ENCODE measurements around the gene ZNF280C. TPM values are rescaled to one million over a fixed set of nuclear protein-coding genes. Genes with fewer than 3 reads are reported as not detected.
A peak's percentile ranks its signal among the peaks of the same experiment; 100 is the strongest.

The ZNF280C gene
- 10 to 100 TPM in 2 of 5 donors, 1 to 10 TPM in 3; 1.2 to 17.5 (median 5.7) TPM for total RNA-seq
- 1 to 10 TPM in 1 of 3 donors, under 1 TPM in 2; 0.61 to 1.1 (median 0.81) TPM for polyA plus RNA-seq
- long read RNA-seq, donor 1: 0 reads
- long read RNA-seq, donor 2, full-length matches to known transcripts: 1 of 1 reads
- long read RNA-seq, donor 2, partial matches to known transcripts: 0 of 1 reads
- long read RNA-seq, donor 2, other reads (novel, unspliced or antisense): 0 of 1 reads
- long read RNA-seq, donor 3: 0 reads
- long read RNA-seq, donor 4: 0 reads
- long read RNA-seq, donor 5: 0 reads
- long read RNA-seq, donor 6, full-length matches to known transcripts: 2 of 2 reads
- long read RNA-seq, donor 6, partial matches to known transcripts: 0 of 2 reads
- long read RNA-seq, donor 6, other reads (novel, unspliced or antisense): 0 of 2 reads
- long read RNA-seq, donor 7: 0 reads
- long read RNA-seq, donor 8, full-length matches to known transcripts: 1 of 1 reads
- long read RNA-seq, donor 8, partial matches to known transcripts: 0 of 1 reads
- long read RNA-seq, donor 8, other reads (novel, unspliced or antisense): 0 of 1 reads
- long read RNA-seq, donor 9, full-length matches to known transcripts: 1 of 1 reads
- long read RNA-seq, donor 9, partial matches to known transcripts: 0 of 1 reads
- long read RNA-seq, donor 9, other reads (novel, unspliced or antisense): 0 of 1 reads
- long read RNA-seq, donor 10, full-length matches to known transcripts: 1 of 1 reads
- long read RNA-seq, donor 10, partial matches to known transcripts: 0 of 1 reads
- long read RNA-seq, donor 10, other reads (novel, unspliced or antisense): 0 of 1 reads

- H3K9me3 ChIP-seq: no peaks in the 10 kb centered on the region
- peaks cover 0 to 8% (median 4%) of the 10 kb centered on the region in 4 donors for H3K4me1 ChIP-seq
- 2 to 48% (median 20%) methylated on average over 20 to 59 of the region's 59 CpGs for WGBS, 5 donors
- peak; percentile 89 to 96 for DNase-seq
- peak within 1 kb of the TSS; percentile 52 to 69 (median 62) for H3K4me3 ChIP-seq
- H3K27me3 ChIP-seq: no peaks in the 10 kb centered on the region
- no peaks in the 10 kb centered on the region for H3K36me3 ChIP-seq
- peak within 1 kb of the TSS; percentile 76 to 88 (median 85) for H3K27ac ChIP-seq
- intact Hi-C loops (cut with DNase I; ENCODE audit: low total_unique reads): no loop called here
- TF ChIP-seq EP300 (IDR thresholded peaks at IDR 0.05) (no peak), POLR2A (IDR thresholded peaks at IDR 0.05) (no peak), CTCF (IDR thresholded peaks at IDR 0.05) (no peak), POLR2AphosphoS5 (IDR thresholded peaks at IDR 0.05) (peak; percentile 61 to 94 (median 89))
Observed at GRCh38 chrX:130268449-130269170, at the start of gene ZNF280C. Gene ZNF280C, minus strand, starts transcription at chrX:130268899. Its CDS starts 8,450 bp downstream, at chrX:130260449.

GRCh38 chrX:130304587-130305368, 36.1 kb upstream of the ZNF280C start:
- DNase-seq: peak in 1 of 2 donors; percentile 35
- no peak overlapping the region for H3K27ac ChIP-seq
- TF ChIP-seq CTCF (IDR thresholded peaks at IDR 0.05) (no peak), EP300 (IDR thresholded peaks at IDR 0.05) (no peak), POLR2A (IDR thresholded peaks at IDR 0.05) (no peak), POLR2AphosphoS5 (IDR thresholded peaks at IDR 0.05) (no peak)
- intact Hi-C loops (cut with DNase I; ENCODE audit: low total_unique reads): no loop called here
- H3K9me3 ChIP-seq: no peaks in the 10 kb centered on the region
- H3K36me3 ChIP-seq: no peaks in the 10 kb centered on the region
- H3K4me1 ChIP-seq: no peaks in the 10 kb centered on the region
- 55 to 86% (median 65%) methylated on average over 5 of the region's 5 CpGs for WGBS, 5 donors
- no peak overlapping the region for H3K4me3 ChIP-seq
- peaks cover 0 to 2% (median 0%) of the 10 kb centered on the region in 3 donors for H3K27me3 ChIP-seq

- Histone ChIP-seq H3K9me3 (no peaks in the 10 kb centered on the region), H3K27ac (no peak overlapping the region), H3K36me3 (no peaks in the 10 kb centered on the region), H3K4me3 (no peak overlapping the region), H3K27me3 (peaks cover 0 to 7% (median 0%) of the 10 kb centered on the region in 3 donors), H3K4me1 (no peaks in the 10 kb centered on the region)
- 60 to 78% (median 74%) methylated on average over 1 of the region's 1 CpG for whole genome bisulfite sequencing, 5 donors
- intact Hi-C loops (cut with DNase I; ENCODE audit: low total_unique reads): no loop called here
- no peak for DNase-seq
- no peak for TF ChIP-seq POLR2AphosphoS5 (IDR thresholded peaks at IDR 0.05)
- no peak for TF ChIP-seq CTCF (IDR thresholded peaks at IDR 0.05)
- no peak for TF ChIP-seq POLR2A (IDR thresholded peaks at IDR 0.05)
- TF ChIP-seq EP300 (IDR thresholded peaks at IDR 0.05): no peak
Observed at GRCh38 chrX:130301977-130302376, 33.3 kb upstream of the ZNF280C start.
